GM21526 (cell line): ENCODE results near the gene SLMAP.
A peak's percentile ranks its signal among the peaks of the same experiment; 100 is the strongest.

Experiments used
- ATAC-seq: cut with Tn5 transposase; IDR thresholded peaks from one replicate; pipeline ENCODE4 v1.9.1; 2021; ENCODE audit warnings: moderate library complexity; ENCODE audit not compliant: unreplicated experiment, low FRiP score

SLMAP gene, protein sequence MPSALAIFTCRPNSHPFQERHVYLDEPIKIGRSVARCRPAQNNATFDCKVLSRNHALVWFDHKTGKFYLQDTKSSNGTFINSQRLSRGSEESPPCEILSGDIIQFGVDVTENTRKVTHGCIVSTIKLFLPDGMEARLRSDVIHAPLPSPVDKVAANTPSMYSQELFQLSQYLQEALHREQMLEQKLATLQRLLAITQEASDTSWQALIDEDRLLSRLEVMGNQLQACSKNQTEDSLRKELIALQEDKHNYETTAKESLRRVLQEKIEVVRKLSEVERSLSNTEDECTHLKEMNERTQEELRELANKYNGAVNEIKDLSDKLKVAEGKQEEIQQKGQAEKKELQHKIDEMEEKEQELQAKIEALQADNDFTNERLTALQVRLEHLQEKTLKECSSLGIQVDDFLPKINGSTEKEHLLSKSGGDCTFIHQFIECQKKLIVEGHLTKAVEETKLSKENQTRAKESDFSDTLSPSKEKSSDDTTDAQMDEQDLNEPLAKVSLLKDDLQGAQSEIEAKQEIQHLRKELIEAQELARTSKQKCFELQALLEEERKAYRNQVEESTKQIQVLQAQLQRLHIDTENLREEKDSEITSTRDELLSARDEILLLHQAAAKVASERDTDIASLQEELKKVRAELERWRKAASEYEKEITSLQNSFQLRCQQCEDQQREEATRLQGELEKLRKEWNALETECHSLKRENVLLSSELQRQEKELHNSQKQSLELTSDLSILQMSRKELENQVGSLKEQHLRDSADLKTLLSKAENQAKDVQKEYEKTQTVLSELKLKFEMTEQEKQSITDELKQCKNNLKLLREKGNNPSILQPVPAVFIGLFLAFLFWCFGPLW

DNA sequence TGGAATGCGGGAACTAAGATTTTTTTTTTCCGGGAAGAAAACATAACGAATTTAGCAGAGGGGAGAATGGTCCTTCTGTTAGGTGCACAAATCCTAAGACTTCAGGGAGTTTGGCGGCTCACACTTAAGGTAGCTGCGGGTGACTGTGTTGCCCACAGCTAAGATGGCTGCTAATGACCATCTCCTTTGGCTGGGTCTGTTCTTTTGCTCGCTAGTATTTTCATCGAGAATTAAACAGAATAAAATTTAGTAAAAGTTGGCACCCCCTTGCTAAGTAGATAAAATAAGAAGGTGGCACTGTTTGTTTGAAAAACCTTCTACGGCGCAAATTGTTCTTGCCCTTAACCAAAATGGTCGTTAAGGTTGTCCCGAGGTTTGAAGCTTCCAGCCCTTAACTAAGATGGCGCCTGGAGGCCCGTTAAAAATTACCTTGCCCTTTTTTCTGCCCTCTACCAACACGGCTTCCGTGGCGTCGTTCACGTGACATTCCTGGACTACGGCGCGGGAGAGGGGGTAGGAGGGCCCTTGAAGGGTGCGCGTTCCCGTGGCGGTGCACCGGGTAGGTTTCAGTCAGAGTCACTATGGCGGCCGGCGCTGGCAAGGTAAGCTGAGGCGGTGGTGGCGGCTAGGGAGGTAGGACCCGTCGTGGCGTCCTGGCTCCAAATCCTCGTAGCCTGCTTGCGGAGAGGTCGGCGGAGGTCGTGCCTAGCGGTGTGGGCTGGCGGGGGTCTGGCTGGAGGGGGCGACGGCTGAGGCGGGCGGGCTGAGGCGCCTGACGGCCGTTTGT is at the start of gene SLMAP:
Gene SLMAP, plus strand, starts transcription at position 569 of the 787 bp plus-strand sequence. CDS start 1,343 bp downstream, outside the sequence.
- peak; percentile 89 for ATAC-seq

DNA sequence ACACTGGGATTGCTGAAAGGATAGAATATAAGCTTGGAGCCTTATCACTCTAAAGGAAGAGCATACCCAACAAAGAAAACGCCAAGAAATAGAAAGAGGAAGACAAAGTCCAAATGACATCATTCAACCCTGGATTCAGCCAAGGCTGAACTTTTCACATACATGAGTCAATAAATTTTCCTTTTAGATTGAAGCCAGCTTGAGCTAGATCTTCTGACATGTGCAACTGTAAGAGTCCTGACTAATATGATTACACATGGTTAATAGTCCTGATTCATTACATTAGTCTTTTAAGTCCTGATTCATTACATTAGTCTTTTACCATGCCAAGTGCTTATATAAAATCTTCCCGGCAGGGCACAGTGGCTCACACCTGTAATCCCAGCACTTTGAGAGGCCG is 49.6 kb upstream of the SLMAP start:
- ATAC-seq: no peak

DNA sequence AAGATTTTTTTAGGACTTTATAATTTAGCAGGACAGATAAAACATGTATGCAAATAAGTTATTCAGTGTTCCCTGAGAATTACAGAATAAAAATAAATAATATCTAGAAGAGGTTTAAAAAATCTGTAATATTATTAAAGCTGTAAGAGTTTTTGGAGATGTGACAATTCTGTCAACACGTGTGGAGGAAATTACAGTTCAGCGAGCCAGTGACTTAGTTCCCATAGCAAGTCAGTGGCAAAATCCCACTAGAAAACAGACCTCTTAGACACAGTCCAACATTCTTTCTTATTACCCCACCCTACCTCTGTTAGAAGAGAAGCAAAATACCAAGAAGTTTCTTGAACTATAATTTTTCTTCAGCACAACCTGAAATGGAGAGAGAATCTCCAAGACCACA is 47.1 kb upstream of the SLMAP start:
- no peak for ATAC-seq

DNA sequence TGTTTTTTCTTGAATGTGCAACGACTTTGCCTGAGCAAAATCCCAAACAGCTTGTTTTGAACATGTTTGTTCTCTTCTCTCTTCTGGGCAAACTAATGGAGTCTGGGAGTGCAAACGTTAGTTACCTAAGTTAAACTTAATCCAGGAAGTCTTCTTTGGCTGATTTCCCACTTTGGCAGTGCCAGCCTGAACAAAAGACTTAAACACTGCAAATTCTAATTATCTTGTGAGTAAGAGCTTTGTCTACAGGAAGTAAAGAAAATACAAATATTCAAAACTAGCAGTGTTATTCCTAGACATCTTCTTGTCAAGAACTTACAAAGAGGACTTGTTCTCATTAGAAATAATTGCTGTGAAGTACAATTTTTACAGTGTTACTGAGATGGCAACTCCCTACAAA is 46.5 kb upstream of the SLMAP start:
- ATAC-seq: no peak

DNA sequence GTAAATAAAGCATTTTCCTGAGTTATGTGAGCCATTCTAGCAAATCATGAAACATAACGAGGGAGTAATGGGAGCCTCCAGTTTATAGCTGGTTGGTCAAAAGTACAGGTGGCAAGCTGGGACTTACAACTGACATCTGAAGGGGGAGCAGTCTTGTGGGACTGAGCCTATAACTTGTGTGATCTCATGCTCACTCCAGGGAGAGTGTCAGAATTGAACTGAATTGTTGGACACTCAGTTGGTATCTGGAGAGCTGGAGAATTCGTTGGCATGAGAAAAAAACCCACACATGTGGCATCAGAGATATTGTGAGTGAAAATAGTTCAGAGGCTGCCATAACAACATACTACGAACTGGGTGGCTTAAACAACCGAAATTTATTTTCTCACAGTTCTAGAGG is 40.4 kb upstream of the SLMAP start:
- no peak for ATAC-seq

DNA sequence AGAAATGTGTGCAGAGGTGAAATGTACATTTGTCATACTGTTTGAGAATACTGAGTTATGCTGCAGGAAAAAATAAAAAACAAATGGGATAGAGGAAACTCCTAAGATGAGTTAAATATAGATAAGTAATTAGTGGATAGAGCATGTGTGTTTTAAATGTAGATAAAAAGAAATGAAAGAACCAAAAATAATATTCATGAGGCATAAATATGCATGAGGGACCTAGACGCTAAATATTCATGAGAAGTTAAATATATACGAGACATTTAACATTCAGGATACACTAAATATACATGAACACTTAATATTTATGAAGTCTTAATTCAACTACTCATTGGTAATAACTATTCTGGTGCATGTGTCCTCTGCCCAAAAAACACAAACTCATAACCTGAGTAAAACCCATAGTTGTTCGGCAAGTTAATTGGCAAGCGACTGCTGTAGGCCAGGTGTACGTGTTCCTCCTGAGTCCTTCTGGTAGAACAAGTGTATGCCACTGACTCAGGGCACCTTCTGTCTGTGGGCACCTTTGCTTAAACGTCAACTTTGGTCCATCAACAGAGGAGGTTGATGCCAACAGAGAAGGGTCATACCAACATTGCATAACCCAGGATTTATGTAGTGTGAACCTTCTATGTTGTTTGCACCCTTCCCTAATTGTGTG is 38.8 kb upstream of the SLMAP start:
- ATAC-seq: no peak

DNA sequence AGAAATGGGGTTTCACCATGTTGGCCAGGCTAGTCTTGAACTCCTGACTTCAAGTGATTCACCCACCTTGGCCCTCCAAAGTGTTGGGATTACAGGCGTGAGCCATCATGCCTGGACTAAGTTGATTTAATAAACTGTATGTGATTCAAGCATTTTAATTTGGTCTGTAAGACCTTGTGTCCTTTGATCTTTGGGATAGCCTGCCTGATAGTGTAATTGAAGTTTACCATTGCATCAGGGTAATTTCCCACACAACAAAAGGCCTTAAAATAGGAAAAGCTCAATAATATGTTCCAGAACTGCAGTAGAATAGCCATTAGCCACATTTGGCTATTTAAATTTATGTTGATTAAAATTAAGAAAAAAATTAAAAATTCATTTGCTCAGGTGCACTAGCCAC is 38.0 kb upstream of the SLMAP start:
- no peak for ATAC-seq

DNA sequence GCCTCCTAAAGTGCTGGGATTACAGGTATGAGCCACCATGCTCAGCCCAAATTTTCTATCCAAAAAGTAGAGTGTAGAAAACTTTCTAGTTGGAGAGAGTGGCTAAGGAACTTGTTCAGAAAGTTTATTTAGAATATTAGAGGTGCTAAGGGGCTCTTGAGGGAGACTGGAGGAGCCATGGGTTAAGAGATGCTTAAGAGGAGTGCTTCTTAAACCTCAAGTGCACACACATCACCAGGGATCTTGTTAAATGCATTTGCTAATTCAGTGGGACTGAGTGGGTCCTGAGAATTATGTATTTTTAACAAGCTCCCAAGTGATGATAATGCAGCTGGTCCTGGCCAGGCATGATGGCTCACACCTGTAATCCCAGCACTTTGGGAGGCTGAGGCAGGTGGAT is 29.7 kb upstream of the SLMAP start:
- ATAC-seq: no peak

DNA sequence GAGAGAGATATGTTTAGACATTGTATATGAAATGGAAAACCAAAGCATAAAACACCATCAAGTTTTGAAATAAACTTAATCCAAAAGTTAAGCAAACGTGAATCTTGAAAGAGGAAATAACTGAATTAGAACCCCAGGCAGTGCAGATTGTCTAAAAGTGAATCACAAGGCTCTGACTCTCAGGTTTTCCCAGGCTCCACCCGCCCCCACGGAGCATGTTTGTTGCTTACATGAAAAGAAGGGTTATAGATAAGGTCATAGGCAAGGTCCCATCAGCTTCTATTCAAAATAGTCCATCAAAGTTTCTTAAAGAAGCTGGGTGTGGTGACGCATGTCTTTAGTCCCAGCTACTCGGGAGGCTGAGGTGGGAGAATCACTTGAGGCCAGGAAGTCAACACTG is 29.0 kb upstream of the SLMAP start:
- no peak for ATAC-seq

DNA sequence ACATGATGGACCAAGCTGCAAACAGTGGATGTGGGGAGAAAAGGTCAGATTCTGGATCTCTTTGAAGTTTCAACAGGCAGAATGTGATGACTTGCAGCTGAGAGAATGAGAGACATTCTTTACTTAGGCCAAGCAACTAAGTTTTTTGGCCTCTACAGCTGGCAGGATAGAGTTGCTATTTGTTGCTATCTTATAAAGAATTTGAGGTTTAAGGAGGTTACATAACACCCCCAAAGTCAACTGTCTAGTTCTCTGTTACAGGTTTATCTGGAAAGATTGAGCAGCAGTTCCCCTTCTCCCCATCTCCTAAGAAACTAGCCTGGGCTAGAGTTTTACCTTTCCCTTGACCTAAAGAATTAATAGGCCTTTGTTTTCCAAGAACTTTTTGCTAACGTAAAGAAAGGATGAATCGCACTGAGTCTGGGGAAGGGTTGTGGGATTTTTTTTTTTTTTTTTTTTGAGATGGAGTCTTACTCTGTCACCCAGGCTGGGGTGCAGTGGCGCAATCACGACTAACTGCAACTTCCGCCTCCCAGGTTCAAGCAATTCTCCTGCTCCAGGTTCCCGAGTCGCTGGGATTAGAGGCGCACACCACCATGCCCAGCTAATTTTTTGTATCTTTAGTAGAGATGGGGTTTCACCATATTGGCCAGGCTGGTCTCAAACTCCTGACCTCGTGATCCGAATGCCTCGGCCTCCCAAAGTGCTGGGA is 26.6 kb upstream of the SLMAP start:
- no peak for ATAC-seq

DNA sequence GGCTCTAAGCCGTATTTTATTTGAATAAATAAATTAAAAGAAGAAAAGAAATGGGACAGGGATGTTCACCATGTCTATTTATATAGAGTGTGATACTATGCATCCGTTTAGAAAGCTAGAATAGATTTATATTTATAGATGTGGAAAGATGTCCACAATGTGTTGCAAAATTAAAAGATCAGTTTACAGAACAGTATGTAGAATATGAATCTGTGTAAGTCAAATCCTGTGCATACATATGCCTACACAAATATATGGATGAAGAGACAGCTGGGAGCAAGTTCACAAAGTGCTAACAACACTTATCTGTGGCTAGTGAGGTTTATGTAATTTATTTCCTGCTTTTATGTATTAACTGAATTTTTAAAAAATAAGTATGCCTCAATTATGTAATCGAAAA is 25.4 kb upstream of the SLMAP start:
- ATAC-seq: no peak

DNA sequence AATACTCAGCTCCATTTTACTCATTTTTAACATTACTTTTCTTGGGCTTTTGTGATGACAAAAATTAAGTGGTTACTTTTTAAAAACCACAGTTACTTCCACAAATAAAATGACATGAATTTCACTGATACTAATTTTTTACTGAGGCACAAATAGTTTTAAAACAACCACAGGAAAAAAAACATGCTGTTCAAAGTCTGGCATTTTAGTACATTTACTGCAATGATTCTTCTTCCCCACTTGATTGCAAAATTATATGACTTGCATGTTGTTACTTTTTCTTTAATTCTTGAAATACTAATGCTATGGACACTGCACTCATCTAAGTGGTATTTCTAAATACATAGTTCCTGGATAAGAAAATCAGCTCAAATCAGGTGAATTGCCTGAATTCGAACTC is 24.8 kb upstream of the SLMAP start:
- ATAC-seq: no peak

DNA sequence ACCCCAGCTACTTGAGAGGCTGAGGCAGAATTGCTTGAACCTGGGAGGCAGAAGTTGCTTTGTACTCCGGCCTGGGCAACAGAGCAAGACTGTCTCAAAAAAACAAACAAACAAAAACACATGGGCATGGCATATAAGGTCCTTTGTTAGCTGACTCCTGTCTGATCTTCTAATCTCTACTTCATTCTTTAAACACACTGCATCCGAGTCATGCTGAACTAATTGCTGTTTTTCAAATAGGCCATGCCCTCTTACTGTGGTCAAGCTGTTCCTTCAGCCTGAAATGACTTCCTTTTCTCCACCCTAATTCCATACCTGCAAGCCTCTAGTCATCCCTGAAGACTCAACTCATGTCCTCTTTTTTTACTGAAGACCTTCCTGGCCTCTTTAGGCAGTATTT is 22.3 kb upstream of the SLMAP start:
- no peak for ATAC-seq

DNA sequence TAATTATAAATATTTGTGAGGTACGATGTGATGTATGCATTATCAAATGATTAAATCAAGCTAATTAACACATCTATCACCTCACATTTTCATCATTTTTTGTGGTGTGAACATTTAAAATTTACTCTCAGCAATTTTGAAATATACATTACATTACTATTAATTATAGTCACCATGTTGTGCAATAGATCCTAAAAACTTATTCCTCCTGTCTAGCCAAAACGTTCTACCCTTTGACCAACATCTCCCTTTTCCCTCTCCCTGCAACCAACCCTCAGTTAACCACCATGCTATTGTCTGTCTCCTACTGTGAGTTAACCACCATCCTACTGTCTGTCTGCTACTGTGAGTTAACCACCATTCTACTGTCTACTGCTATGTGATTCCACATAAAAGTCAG is 20.7 kb upstream of the SLMAP start:
- no peak for ATAC-seq

DNA sequence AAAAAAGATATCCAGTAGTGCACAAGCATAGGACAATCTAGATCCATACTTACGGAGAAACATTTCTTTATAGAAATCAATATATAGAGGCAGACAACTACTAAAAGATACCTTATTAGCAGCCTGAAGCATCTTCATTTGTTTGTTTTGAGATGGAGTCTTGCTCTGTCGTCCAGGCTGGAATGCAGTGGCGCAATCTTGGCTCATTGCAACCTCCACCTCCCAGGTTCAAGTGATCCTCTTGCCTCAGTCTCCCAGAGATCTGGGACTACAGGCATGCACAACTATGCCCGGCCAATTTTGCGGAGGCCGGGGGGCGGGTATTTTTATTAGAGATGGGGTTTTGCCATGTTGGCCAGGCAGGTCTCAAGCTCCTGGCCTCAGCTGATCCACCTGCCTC is 18.3 kb upstream of the SLMAP start:
- ATAC-seq: no peak

DNA sequence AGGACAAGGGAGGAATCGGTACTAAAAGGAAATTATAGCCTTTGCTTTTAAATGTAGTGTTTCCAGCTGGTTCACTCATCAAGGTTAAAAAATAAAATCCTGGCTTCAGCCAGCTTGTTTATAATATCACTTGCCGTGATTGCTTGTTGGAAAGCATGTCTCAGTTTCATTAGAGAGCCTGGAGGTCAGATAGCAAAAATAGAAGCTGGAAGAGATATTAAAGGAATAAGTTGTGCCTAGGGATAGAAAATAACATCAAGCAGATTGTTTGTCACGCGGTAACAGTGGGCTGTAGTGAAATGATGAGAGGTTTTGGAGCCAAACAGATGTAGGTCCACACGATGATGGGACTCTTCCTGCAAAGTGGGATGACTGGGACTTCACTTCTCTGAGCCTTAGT is 17.7 kb upstream of the SLMAP start:
- ATAC-seq: no peak

DNA sequence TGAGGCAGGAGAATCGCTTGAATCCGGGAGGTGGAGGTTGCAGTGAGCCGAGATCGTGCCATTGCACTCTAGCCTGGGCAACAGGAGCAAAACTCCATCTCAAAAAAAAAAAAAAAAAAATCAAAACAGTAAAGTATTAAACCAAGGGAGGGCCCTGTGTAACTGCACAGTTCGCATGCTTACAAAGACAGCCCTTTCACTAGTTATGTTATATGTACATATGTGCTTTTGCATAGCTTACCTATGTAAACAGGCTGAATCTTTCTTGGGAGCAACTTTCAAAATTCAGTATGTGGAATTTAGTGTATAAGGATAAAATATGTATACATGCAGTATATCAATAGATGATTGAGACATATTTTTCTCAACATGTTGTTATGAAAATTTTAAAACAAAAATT is 16.1 kb upstream of the SLMAP start:
- ATAC-seq: no peak

DNA sequence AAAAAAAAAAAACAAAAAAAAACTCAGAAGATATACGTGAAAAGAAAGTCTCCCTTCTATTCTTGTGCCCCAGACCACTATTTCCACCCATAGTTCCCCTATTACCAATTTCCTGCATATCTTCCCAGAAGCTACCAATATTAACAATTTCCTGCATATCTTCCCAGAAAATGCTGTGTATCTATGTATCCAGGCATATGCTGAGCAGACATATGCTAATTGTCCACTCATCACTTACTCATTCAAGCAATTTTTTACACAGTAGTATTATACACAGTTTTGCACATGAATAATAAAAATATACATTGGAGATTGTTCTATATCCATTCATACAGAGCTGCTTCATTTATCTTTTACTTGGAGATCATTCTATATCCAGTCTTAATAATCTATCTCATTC is 12.6 kb upstream of the SLMAP start:
- ATAC-seq: no peak

DNA sequence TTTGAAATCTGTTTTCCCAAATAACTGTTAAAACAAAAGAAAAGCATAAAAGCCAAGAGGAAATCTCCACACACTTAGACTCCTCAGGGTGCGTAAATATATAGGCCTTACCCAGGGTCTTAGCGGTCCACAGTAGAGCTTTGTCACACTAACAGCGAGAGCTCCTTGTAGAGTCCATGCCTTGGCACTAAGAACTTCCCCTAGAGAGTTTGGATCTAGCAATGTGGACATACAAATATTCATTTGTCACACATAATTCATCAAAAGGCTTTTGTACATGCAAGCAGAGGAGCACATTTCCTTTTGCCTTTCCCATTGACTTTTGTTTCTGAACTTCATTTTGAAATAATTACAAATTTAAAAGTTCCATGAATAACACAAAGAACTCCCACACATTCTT is 11.0 kb upstream of the SLMAP start:
- ATAC-seq: no peak
